ENCODE data around the gene TMEM26. TPM values are rescaled to one million over a fixed set of nuclear protein-coding genes. Genes with fewer than 3 reads are reported as not detected.
"Not testable (repeated sequence)": the region's sequence is repeated elsewhere in the genome, so short reads cannot be mapped to it uniquely, and the experiment has no call there.

TMEM26 gene
- total RNA-seq, 1 experiment from 2014 or later = 1.6 TPM

DNA sequence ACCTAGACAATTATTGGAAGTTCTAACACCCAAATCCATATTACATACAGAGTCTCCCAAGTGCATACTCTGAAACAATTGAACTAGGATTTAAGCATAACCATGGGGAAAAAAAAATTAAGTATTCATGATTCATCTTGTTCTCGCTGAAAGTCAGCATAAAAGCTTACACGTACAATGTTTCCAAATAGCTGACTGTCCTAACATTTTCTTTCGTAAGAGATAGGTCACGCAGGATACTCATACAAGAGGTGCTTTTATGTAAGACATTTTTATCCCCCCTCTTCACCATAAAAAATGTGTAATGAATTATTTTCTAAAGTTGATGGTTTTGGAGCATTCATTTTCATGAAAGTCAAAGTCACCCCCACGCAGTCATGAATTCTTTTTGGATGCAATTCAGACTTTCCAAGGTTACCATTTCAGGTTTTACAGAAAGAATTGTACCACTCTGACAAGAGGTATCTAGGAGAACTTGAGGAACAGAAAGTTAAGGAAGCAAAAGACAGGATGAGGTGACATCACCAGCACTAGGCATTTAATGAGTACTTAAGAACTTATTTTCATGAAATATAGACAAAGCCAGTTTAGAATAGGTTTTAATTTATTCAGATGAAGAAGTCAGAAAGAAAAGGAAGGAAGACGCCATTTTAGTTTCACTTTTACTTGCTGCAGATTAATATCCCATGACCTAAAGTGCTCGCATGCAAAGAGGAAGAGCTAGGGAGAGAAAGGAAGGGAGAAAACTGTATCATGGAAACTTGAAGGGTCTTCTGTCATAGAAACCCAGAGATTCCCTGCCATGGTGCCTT is 55.8 kb downstream of the TMEM26 start (continued):
- TF ChIP-seq, protein P1, sequence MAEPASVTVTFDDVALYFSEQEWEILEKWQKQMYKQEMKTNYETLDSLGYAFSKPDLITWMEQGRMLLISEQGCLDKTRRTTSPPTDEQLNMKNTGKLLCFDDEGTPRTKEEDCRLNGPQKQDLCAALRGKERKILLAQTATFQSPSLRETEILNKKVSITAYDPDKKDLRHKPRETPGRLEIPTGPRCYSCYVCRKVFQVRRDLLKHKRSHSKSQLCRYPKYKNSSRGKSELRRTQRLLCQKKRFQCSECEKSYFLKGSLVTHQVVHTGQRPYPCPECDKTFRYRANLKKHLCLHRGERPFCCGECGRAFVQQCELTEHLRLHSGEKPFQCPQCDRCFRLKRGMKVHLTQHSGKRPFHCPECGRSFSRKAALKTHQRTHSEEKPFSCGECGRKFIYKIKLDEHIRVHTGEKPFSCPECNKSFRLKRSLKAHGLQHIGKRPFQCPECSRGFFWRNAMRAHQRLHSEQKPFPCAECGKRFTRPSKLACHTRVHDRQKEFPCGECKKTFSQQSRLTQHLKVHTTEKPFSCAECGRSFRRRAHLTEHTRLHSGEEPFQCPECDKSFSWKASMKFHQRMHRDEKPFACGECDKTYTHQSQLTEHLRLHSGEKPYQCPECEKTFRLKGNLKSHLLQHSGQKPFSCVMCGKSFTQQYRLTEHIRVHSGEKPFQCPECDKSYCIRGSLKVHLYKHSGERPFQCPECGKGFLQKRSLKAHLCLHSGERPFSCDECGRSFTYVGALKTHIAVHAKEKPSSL (CRISPR knock-in tag; conservative IDR thresholded peaks at IDR 0.05) = no peak
- no peak for TF ChIP-seq ZNF138 (CRISPR knock-in tag; conservative IDR thresholded peaks at IDR 0.05)
- no peak for TF ChIP-seq OVOL2 (CRISPR knock-in tag; IDR thresholded peaks at IDR 0.05; ENCODE audit: borderline replicate concordance)

DNA sequence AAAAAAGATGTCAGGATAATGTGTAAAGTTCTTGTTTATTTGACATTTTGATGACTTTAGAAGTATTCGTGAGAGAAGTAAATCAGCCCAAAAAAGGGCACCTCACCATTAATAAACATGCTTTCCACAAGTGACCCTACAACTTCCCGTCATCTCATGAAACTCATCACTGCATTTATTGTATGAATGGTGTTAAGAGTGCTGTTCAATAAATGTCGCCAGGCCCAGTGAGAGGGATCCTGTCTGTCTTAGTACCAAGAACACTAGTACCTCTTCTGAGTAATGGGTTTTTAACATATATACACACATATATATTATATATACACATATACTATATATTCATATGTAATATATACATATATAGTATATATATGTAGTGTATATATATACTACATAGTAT is 61.9 kb downstream of the TMEM26 start:
- TF ChIP-seq, protein P1 (CRISPR knock-in tag; conservative IDR thresholded peaks at IDR 0.05) = no peak
- Mint-ChIP-seq H3K4me1 (no peaks in the 10 kb centered on the region; the same call in 1 of the 2 replicates), H3K4me3 (no peak overlapping the region), H3K27me3 (ENCODE audit: low read depth) (no peaks in the 10 kb centered on the region), H3K27ac (no peak overlapping the region), H3K9me3 (peaks cover 7% of the 10 kb centered on the region; the same call in 1 of the 2 replicates), H3K36me3 (no peaks in the 10 kb centered on the region)
- ATAC-seq (no peak), DNase-seq (ENCODE audit: low spot score) (no peak)
- CTCF ChIA-PET = no interaction called here
- POLR2A ChIA-PET = no interaction called here

DNA sequence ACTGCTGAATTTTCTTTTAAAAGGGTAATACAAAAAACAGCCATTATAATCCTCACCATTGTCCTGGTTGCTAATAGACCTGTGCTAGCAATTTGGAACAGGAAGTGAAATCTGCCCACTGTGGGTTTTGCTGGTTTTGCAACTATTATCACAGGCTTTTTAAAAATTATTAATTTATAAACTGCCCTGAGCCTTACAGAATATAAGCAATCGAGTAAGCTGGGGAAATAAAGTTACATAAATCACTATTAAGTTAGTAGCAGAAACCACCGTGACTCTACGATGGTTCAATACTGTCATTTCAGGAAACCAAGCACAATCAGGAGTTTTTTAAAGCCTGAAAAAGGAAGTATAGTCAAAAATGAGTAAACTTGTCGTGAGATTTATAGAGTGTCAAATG is 62.3 kb downstream of the TMEM26 start:
- TF ChIP-seq, protein P2, sequence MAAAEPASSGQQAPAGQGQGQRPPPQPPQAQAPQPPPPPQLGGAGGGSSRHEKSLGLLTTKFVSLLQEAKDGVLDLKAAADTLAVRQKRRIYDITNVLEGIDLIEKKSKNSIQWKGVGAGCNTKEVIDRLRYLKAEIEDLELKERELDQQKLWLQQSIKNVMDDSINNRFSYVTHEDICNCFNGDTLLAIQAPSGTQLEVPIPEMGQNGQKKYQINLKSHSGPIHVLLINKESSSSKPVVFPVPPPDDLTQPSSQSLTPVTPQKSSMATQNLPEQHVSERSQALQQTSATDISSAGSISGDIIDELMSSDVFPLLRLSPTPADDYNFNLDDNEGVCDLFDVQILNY (CRISPR knock-in tag; IDR thresholded peaks at IDR 0.05) = no peak
- TF ChIP-seq PRRX2 (CRISPR knock-in tag; IDR thresholded peaks at IDR 0.05) = no peak
- TF ChIP-seq, protein P3, sequence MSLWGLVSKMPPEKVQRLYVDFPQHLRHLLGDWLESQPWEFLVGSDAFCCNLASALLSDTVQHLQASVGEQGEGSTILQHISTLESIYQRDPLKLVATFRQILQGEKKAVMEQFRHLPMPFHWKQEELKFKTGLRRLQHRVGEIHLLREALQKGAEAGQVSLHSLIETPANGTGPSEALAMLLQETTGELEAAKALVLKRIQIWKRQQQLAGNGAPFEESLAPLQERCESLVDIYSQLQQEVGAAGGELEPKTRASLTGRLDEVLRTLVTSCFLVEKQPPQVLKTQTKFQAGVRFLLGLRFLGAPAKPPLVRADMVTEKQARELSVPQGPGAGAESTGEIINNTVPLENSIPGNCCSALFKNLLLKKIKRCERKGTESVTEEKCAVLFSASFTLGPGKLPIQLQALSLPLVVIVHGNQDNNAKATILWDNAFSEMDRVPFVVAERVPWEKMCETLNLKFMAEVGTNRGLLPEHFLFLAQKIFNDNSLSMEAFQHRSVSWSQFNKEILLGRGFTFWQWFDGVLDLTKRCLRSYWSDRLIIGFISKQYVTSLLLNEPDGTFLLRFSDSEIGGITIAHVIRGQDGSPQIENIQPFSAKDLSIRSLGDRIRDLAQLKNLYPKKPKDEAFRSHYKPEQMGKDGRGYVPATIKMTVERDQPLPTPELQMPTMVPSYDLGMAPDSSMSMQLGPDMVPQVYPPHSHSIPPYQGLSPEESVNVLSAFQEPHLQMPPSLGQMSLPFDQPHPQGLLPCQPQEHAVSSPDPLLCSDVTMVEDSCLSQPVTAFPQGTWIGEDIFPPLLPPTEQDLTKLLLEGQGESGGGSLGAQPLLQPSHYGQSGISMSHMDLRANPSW (CRISPR knock-in tag; conservative IDR thresholded peaks at IDR 0.05; ENCODE audit: low read depth) = no peak
- TF ChIP-seq HMGA2 (CRISPR knock-in tag; IDR thresholded peaks at IDR 0.05) = no peak
- no peaks in the 10 kb centered on the region for H3K36me3 Mint-ChIP-seq
- no peaks in the 10 kb centered on the region for H3K27me3 Mint-ChIP-seq (ENCODE audit: low read depth)
- no peak overlapping the region for H3K27ac Mint-ChIP-seq
- ChIA-PET CTCF (no interaction called here), POLR2A (no interaction called here)
- DNase-seq (ENCODE audit: low spot score) (no peak), ATAC-seq (no peak)
- peaks cover 7% of the 10 kb centered on the region; the same call in 1 of the 2 replicates for H3K9me3 Mint-ChIP-seq
- no peak overlapping the region for H3K4me3 Mint-ChIP-seq
- H3K4me1 Mint-ChIP-seq = no peaks in the 10 kb centered on the region; the same call in 1 of the 2 replicates

DNA sequence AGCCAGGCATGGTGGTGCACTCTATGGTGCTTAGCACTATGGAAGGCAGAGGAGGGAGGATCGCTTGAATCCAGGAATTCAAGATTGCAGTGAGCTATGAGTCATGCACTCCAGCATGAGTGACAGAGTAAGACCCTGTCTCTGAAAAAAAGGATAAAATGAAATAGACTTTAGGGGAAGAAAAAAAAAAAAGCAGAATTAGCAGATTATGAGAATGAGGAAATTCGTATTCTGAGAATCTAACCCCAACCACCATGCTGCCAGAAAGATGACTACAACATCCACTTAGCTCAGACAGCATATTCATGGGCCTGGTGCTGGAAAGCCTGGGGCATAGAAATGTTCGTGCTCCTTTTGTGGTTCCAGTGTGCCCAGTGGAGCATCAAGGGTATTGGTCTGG is 63.3 kb downstream of the TMEM26 start:
- peaks cover 7% of the 10 kb centered on the region; the same call in 1 of the 2 replicates for H3K9me3 Mint-ChIP-seq
- DNase-seq (ENCODE audit: low spot score) (no peak), ATAC-seq (no peak)
- ChIA-PET CTCF (no interaction called here), POLR2A (no interaction called here)
- H3K27ac Mint-ChIP-seq = no peak overlapping the region
- no peaks in the 10 kb centered on the region; the same call in 1 of the 2 replicates for H3K4me1 Mint-ChIP-seq
- no peaks in the 10 kb centered on the region for H3K36me3 Mint-ChIP-seq
- no peak for TF ChIP-seq NR2C2 (CRISPR knock-in tag; IDR thresholded peaks at IDR 0.05)
- TF ChIP-seq JAZF1 (CRISPR knock-in tag; IDR thresholded peaks at IDR 0.05) = no peak
- TF ChIP-seq, protein P4, sequence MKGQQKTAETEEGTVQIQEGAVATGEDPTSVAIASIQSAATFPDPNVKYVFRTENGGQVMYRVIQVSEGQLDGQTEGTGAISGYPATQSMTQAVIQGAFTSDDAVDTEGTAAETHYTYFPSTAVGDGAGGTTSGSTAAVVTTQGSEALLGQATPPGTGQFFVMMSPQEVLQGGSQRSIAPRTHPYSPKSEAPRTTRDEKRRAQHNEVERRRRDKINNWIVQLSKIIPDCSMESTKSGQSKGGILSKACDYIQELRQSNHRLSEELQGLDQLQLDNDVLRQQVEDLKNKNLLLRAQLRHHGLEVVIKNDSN (CRISPR knock-in tag; IDR thresholded peaks at IDR 0.05) = no peak
- no peak for TF ChIP-seq SOX15 (CRISPR knock-in tag; IDR thresholded peaks at IDR 0.05)
- no peak for TF ChIP-seq ZNF263 (CRISPR knock-in tag; IDR thresholded peaks at IDR 0.05; ENCODE audit: low read depth)
- no peak for TF ChIP-seq RELA (CRISPR knock-in tag; IDR thresholded peaks at IDR 0.05; ENCODE audit: borderline replicate concordance)
- TF ChIP-seq IRF2 (CRISPR knock-in tag; IDR thresholded peaks at IDR 0.05; ENCODE audit: borderline replicate concordance, low read depth) = no peak
- no peaks in the 10 kb centered on the region for H3K27me3 Mint-ChIP-seq (ENCODE audit: low read depth)
- H3K4me3 Mint-ChIP-seq = no peak overlapping the region

DNA sequence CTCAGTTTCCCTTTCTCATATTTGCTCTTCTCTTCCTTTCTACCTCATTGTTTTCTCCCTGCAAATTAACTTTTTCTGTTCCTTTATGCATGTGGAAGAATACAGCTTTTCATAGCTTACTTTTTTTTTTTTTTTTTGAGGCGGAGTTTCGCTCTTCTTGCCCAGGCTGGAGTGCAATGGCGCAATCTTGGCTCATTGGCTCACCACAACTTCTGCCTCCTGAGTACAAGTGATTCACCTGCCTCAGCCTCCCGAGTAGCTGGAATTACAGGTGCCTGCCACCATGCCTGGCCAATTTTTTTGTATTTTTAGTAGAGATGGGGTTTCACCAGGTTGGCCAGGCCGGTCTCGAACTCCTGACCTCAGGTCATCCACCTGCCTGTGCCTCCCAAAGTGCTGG is 64.2 kb downstream of the TMEM26 start:
- ATAC-seq; DNase-seq (ENCODE audit: low spot score); CTCF ChIA-PET; H3K36me3 Mint-ChIP-seq; H3K4me1 Mint-ChIP-seq; H3K27ac Mint-ChIP-seq; H3K27me3 Mint-ChIP-seq (ENCODE audit: low read depth); H3K9me3 Mint-ChIP-seq; POLR2A ChIA-PET; H3K4me3 Mint-ChIP-seq: not testable (repeated sequence)
